ENCODE measurements around the gene HOPX.

The HOPX gene

DNA sequence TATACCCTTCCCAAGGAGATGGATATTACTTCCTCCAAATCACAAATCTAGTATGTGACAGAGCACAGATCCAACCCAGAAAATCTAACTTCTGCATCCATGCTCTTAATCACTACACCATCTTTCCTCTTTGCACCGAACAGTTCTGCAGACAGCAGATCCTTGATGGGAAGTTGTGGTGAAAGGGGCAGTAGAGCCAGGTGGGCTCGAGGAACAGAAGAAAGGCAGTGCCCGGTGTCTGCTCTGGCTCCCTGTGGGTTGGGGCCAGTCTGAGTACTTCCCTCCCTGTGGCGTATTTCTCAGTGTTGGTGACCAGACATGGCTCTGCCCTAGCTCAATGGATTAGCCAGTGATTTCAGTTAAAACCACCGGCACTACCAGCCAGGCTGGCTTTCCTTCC lies 15.3 kb downstream of the HOPX start:
- FAIRE-seq (no peak), DNase-seq (ENCODE audit: insufficient read length) (no peak)
- TF ChIP-seq POLR2AphosphoS5 (IDR thresholded peaks at IDR 0.05; ENCODE audit: low read depth, low read length) (no peak), TAF1 (IDR thresholded peaks at IDR 0.05; ENCODE audit: borderline replicate concordance, low read depth, low read length) (no peak), POLR2A (IDR thresholded peaks at IDR 0.05; ENCODE audit: low read depth, low read length) (no peak)

DNA sequence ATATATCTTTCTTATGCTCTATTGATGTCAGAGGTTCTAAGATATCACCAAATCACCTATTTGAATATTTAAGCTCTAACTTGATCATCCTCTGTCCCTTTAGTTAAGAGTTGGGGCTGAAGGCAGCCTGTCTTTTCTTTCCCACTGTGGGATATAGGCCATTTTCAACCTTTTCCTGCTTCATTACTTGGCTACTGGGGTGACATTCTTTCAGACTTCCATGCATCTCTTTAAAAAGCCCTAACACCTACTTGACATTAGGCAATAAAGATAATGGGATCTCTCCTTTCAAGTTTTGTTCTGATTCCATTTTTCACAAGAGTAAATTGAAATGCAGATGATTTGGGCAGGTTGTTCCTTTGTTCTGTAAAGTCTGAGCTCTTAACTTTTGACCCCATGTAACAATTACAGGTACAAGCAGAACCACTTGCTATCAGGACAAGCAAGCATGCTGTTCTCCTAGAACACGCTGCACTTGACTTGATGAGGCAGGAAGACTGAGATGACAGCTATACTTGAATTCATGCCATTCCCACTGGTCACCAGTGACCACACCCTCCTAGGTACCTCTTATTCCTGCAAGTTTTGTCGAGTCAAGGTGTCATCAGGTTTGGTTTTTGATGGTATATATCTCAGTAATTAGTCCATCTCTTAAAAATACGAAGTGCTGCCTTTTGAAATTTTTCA lies 18.2 kb downstream of the HOPX start:
- no peak for TF ChIP-seq POLR2AphosphoS5 (IDR thresholded peaks at IDR 0.05; ENCODE audit: low read depth, low read length)
- no peak for DNase-seq (ENCODE audit: insufficient read length)
- FAIRE-seq: no peak

DNA sequence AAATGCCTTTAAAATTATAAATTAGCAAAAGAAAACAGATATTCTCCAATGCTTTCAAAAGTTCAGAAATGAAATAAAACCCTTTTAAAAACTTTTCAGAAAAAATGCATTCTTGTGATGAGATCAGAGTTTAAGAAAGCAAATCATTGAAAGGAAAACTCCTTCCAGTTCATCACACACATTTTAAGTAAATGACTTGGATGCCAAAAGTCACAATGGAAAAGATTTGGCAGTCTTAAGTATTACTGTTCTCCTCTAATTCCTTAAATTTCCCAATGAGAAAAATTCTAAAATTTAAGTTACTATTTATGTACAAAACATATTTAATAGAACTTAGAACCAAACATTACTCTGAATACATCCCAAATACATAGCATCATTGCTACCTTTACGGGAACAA lies 21.1 kb downstream of the HOPX start:
- DNase-seq (ENCODE audit: insufficient read length): no peak
- no peak for FAIRE-seq
- TF ChIP-seq TAF1 (IDR thresholded peaks at IDR 0.05; ENCODE audit: borderline replicate concordance, low read depth, low read length) (no peak), POLR2AphosphoS5 (IDR thresholded peaks at IDR 0.05; ENCODE audit: low read depth, low read length) (no peak), POLR2A (IDR thresholded peaks at IDR 0.05; ENCODE audit: low read depth, low read length) (no peak)

DNA sequence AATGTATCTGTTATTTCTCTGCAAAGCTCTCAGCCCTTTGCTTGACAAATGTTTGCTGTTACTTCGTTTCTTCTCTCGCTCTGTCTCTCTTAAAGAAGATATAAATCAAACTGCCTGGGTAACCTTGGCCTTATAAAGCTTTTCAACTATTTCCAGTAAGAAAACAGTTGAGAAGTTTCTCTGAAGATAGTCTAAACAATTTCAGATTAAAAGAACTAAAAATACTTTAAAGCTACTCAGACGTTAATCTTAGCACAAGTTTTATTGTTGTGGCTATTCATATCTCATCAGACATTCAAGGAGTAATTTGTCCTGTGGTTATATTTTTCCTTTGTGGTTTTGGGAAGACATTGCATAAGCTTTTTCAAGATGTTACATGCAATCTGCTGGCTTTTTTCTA lies 22.6 kb downstream of the HOPX start:
- no peak for TF ChIP-seq POLR2A (IDR thresholded peaks at IDR 0.05; ENCODE audit: low read depth, low read length)
- TF ChIP-seq TAF1 (IDR thresholded peaks at IDR 0.05; ENCODE audit: borderline replicate concordance, low read depth, low read length): no peak
- TF ChIP-seq POLR2AphosphoS5 (IDR thresholded peaks at IDR 0.05; ENCODE audit: low read depth, low read length): no peak

DNA sequence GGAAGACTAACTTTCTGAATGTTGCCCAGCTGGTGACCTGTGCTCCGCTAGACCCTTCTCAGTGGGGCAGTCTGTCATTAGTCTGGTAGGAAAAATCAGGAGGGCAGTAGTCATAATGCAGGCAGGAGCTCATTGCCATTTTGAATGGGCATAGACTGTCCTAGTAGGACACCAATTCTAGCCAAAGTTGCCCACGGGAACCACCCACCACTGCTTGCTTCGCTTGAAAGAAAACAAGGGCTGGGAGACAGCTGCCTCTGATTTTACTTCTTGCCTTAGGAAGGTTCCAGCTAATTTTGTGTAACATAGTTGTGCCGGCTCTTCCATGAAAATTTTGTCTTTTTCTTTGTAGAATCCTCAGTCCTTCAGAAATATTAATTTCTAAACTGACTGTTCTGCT lies 23.3 kb downstream of the HOPX start:
- no peak for TF ChIP-seq POLR2AphosphoS5 (IDR thresholded peaks at IDR 0.05; ENCODE audit: low read depth, low read length)
- FAIRE-seq (peak; percentile 57), DNase-seq (ENCODE audit: insufficient read length) (no peak)

More for the DNA sequence above, 22.6 kb downstream of the HOPX start:
- FAIRE-seq (no peak), DNase-seq (ENCODE audit: insufficient read length) (no peak)

DNA sequence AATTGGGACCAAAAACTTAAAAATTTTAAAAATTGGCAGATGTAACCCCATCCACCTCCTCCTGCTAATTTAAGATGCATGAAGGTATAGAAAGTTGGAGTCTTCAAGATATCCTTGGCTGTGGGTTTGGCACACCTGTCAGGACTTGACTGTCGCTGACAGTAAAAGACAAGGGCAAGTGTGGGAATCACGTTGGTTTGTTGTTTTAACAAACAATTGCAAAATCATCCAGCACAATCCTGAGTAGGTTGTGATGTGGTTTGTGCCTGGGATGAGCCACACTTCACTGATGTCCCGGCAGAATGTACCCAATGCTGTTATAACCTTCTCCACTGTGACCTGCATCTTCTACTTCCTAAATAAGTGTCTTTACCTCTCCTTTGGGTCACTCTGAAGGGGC lies 24.0 kb downstream of the HOPX start:
- FAIRE-seq: no peak
- no peak for TF ChIP-seq POLR2A (IDR thresholded peaks at IDR 0.05; ENCODE audit: low read depth, low read length)
- no peak for TF ChIP-seq TAF1 (IDR thresholded peaks at IDR 0.05; ENCODE audit: borderline replicate concordance, low read depth, low read length)
- no peak for TF ChIP-seq POLR2AphosphoS5 (IDR thresholded peaks at IDR 0.05; ENCODE audit: low read depth, low read length)
- no peak for DNase-seq (ENCODE audit: insufficient read length)

DNA sequence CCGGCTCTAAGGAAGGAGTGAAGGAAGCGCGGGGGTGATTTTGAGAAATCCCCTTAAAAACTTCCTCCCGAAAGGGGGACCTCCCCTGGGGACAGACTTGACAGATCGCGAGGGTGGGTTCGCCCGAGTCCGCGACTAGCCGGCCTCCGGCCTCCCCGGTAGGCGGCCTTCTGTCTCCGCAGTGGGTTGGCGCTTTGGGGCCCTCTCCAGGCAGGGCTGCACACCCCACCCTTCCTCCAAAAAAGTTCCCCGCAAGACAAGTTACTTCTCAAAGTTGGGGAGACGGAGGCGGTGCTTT lies 24.8 kb downstream of the HOPX start:
- TF ChIP-seq TAF1 (IDR thresholded peaks at IDR 0.05; ENCODE audit: borderline replicate concordance, low read depth, low read length) (no peak), POLR2AphosphoS5 (IDR thresholded peaks at IDR 0.05; ENCODE audit: low read depth, low read length) (no peak), POLR2A (IDR thresholded peaks at IDR 0.05; ENCODE audit: low read depth, low read length) (no peak)
- DNase-seq (ENCODE audit: insufficient read length) (no peak), FAIRE-seq (no peak)

DNA sequence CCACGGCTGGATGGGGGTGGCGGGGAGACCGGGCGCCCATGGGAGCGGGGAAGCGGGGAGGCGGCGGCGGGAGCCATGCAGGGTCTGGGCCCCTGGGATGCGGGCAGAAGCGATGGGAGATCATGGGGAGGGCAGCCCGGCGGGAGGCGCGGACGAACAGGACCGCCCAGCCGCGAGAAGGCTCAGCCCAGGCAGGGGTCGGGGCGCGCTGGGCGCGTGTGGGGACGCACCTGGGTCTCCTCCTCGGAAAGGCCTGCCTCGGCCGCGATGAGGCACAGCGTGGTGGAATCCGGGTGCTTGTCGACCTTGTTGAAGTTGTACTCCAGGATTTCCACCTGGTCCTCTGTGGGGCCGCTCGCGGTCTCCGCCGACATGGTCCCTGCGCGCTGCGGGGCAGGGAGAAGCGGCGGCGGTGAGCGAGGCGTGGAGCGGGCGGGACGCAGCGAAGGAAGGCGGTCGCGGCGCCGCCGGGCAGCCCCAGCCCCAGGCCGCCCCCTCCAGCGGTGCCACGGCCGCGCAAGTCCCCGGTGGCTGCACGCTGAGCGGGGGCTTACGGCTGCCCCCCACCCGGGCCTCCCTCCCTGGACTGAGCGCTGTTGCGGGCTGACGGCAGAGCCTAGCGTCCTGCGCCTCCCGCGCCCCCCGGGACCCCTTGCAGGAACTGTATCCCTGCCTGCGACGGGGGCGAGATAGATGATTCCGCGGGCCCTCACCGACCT lies 25.3 kb downstream of the HOPX start:
- DNase-seq (ENCODE audit: insufficient read length) (peak; percentile 15), FAIRE-seq (no peak)
- TF ChIP-seq POLR2A (IDR thresholded peaks at IDR 0.05; ENCODE audit: low read depth, low read length) (no peak), TAF1 (IDR thresholded peaks at IDR 0.05; ENCODE audit: borderline replicate concordance, low read depth, low read length) (no peak), POLR2AphosphoS5 (IDR thresholded peaks at IDR 0.05; ENCODE audit: low read depth, low read length) (no peak)

DNA sequence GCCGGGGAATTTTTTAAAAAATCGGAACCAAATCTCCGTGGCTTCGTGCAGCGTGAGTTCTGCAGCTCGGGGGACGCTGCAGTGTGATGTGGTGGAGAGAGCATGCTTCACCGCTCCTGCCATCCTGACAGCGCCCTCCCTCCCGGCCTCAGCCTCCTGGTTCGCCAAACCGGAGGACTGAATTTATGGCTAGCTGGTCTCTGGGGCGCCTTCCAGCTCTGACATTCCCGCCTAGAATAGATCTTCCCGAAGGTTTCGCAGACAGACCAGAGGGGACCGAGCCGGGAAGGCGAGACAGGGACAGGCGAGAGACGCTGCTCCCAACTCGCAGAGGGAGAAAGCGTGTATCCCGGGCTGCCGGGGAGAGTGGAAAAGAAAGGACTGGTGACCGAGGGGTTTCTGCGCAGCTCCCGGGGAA lies 25.9 kb downstream of the HOPX start:
- FAIRE-seq (no peak), DNase-seq (ENCODE audit: insufficient read length) (peak; percentile 15)
- TF ChIP-seq POLR2AphosphoS5 (IDR thresholded peaks at IDR 0.05; ENCODE audit: low read depth, low read length) (no peak), TAF1 (IDR thresholded peaks at IDR 0.05; ENCODE audit: borderline replicate concordance, low read depth, low read length) (no peak), POLR2A (IDR thresholded peaks at IDR 0.05; ENCODE audit: low read depth, low read length) (no peak)

DNA sequence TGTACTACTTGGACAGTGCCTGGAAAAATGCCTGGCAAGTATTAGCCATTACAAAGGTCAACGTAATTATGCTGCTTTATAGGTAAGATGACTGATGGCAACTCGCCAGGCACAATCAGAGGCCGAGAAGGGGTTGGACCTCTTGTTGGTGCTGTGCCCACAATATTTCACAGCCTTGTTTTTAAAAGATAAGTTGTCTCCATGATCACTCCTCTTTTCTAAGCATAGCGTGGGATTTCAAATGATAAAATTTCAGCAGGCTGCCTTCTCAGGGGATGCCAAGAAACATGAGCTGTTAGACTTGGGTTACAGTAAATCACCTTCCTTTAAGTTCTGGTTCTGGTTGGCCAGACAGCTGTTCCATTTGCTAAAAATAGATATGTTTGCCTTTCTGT lies 26.9 kb downstream of the HOPX start:
- TF ChIP-seq TAF1 (IDR thresholded peaks at IDR 0.05; ENCODE audit: borderline replicate concordance, low read depth, low read length): no peak
- TF ChIP-seq POLR2AphosphoS5 (IDR thresholded peaks at IDR 0.05; ENCODE audit: low read depth, low read length): no peak
- no peak for TF ChIP-seq POLR2A (IDR thresholded peaks at IDR 0.05; ENCODE audit: low read depth, low read length)
- FAIRE-seq (no peak), DNase-seq (ENCODE audit: insufficient read length) (no peak)

DNA sequence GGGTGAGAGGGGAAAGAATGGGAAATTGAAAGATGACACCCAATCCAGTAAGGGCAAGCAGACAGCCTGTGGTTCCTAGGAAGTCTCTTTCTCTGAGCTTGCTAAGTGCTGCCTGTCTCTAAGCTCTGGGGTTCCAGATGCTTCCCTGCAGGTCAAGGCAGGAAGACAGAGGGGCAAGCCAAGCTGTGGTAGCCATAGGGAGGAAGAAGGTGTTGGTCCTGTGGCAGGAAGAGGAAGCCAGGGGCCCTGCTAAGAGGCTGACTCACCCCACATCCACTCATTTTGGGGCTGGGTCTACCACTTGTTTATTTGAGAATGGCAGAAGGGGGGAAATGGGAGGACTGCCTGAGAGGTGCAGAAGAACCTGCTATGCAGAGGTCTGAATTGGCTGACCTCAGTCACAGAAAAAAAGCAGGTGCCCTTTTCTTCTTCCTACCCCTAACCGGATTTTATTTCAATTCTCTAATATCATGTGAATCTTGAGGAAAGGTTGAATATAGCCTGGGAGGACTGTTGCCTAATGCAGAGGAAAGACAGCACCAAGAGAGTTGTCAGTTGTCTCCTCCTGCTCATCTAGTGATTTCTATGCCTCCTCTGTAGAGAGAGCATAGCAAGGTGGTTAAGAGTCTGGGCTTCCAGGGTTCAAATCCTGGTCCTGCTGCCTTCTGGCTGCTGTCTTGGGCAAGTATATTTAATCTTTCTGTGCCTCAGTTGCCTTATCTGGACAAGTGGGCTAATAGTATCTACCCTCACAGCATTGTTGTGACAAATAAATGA lies 27.4 kb downstream of the HOPX start:
- DNase-seq (ENCODE audit: insufficient read length) (no peak), FAIRE-seq (no peak)

DNA sequence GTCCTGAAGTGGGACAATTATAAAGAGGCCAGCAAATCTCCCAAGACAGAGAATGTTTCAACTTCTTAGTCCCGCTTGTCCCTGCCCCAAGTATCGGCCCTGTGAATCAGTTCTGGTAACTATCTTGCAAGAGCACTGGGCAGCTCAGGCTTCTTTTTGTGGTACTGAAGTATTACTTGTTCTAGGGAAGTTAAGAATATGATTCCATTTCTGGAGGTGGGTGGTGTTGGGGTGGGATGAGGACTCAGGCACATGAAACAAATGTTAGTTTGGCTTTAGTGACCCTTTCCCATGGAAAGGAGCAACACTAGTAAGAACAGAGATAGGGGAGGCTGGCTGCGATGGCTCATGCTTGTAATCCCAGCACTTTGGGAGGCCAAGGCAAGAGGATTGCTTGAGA lies 28.9 kb downstream of the HOPX start:
- no peak for FAIRE-seq
- no peak for DNase-seq (ENCODE audit: insufficient read length)
- no peak for TF ChIP-seq POLR2AphosphoS5 (IDR thresholded peaks at IDR 0.05; ENCODE audit: low read depth, low read length)
- TF ChIP-seq POLR2A (IDR thresholded peaks at IDR 0.05; ENCODE audit: low read depth, low read length): no peak
- no peak for TF ChIP-seq TAF1 (IDR thresholded peaks at IDR 0.05; ENCODE audit: borderline replicate concordance, low read depth, low read length)

More for the DNA sequence above, 27.4 kb downstream of the HOPX start:
- no peak for TF ChIP-seq TAF1 (IDR thresholded peaks at IDR 0.05; ENCODE audit: borderline replicate concordance, low read depth, low read length)
- no peak for TF ChIP-seq POLR2A (IDR thresholded peaks at IDR 0.05; ENCODE audit: low read depth, low read length)
- TF ChIP-seq POLR2AphosphoS5 (IDR thresholded peaks at IDR 0.05; ENCODE audit: low read depth, low read length): no peak

Measured in GM12892 (cell line).